ENCODE measurements around the gene GLCCI1.
"Not testable (repeated sequence)": the region's sequence is repeated elsewhere in the genome, so short reads cannot be mapped to it uniquely, and the experiment has no call there.

GLCCI1 gene

DNA sequence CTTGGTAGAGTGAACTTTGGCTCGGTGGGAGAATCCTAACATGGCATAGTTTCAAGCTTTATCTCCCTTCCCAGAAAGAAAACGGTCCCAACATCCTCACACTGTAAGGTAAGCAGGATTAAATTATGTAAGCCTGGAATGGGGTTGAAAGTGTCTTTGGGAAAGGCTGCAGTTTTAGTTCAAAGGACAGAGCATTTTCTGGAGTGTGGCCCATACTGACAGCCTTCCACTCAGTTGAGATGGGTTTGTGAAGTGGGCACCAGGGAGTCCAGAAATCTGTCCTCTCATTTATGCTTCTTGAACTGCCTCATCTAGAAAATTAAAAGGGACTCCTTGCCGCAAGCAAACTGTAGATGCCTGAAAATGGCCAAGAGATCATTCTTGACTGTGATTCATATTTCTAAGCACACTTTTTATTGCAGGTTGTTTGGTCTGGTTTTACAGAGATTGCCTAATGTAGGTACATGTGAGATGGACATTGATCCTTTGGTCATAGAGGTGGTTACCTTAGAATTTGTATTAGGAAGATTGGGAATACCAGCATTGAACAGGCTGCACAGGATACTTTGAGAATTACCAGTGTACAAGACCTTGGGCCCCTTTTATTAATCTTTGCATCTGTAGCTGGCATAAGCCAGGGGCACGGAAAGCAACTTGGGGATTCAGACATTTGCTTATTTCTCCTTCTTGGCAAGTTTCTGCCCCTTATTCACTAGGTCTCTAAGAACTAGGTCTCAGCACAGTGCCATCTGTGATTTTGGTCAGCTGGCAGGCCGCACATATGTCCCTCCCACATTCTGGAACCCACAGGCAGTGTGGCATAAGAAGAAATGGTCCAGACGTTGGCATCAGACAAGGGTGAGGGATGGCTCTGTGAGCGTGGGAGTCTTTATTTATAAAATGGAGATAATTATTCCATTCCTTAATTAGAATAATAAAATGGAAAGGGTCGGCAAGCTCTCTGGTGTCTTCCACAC, 125.9 kb downstream of the GLCCI1 start:
- no peak for DNase-seq (ENCODE audit: low spot score)

DNA sequence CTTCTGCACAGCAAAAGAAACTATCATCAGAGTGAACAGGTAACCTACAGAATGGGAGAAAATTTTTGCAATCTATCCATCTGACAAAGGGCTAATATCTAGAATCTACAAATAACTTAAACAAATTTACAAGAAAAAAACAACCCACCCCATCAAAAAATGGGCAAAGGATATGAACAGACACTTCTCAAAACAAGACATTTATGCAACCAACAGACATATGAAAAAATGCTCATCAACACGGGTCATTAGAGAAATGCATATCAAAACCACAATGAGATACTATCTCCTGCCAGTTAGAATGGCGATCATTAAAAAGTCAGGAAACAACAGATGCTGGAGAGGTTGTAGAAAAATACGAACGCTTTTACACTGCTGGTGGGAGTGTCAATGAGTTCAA, 132.7 kb downstream of the GLCCI1 start:
- not testable (repeated sequence) for DNase-seq (ENCODE audit: low spot score)

DNA sequence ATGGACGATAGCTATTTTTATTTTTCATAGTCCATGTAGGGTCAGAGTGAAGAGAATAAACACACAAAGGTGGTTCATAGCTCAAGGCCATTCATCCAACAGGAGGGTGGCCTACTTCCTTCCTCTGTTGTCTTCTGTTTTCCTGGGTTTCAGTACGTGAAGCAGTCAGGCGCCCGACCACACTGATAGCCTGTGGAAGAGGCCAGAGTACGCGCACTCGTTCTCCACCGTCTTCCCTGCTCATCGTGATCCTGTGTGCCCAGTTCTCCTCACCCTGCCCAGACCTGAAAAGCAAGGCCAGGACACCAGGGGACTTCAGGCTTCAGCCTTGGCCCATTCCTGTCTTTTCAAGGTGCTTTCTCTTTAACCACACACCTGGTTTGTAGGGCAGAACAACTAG, 134.7 kb downstream of the GLCCI1 start:
- DNase-seq (ENCODE audit: low spot score): no peak

DNA sequence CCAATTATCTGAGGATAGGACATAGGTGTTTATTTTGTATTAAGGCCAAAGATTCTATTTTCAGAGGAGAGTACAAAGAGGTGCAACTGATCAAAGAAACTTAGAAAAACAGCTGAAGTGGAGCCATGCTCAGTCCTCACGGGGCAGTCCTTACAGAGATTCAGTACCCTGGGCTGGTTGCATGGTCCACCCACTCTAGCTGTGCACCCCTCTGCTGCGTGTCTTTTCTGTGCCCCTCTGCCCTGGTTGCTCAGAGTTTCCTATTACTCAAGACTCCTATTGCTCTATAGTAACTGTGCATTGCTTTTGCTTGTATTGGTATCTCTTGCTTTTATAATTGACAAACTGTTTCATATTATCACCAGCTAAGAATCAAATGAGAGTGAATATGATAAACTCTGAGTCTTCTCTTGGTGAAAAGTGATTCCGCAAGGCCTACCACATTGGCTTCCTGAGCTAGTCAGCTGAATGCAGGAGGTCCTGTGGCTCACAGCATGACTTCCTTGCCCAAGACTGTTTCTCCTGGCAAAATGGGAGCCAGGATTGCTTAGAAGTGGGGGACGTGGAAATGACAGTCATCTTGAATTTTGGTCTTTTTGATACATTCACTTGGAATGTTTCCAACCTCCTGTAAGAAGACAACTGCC, 137.0 kb downstream of the GLCCI1 start:
- DNase-seq (ENCODE audit: low spot score): no peak

DNA sequence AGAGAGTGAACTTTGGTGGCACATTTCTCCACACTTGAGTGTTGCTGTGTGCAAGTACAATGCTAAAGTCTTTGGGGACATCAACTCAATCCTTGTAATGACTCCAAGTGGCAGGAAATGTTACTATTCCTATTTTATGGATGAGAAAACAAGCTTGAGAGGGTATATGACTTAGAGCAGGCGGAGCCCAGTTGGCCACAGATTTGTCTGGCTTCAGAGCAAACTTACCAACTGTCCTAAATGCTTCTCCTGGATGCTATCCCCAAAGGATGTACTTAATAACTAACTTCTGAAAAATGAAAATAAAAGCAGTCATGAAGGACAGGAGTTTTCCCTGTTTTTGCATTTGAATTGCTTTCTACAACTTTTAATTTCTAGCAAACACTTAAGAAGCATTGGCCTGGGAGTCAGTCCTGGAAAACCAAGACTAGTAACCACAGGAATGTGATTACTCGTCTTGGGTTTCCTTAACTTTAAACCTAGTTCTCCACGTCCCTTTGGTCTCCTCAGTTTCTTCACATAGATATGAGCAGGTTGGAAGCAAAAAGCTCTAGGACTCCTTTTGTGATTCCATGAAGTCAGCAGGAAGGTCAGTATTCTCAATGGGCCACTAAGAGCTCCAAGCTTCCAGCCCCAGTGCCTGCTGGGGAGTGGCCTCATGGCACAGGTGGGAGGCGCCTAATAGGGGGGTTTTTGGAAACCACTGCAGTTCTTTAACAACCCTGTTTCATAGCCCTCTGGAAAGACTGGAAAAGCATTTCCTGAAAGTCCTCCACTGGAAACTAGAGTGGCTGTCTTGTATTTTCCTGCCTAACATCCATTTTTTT, 140.8 kb downstream of the GLCCI1 start:
- no peak for DNase-seq (ENCODE audit: low spot score)

DNA sequence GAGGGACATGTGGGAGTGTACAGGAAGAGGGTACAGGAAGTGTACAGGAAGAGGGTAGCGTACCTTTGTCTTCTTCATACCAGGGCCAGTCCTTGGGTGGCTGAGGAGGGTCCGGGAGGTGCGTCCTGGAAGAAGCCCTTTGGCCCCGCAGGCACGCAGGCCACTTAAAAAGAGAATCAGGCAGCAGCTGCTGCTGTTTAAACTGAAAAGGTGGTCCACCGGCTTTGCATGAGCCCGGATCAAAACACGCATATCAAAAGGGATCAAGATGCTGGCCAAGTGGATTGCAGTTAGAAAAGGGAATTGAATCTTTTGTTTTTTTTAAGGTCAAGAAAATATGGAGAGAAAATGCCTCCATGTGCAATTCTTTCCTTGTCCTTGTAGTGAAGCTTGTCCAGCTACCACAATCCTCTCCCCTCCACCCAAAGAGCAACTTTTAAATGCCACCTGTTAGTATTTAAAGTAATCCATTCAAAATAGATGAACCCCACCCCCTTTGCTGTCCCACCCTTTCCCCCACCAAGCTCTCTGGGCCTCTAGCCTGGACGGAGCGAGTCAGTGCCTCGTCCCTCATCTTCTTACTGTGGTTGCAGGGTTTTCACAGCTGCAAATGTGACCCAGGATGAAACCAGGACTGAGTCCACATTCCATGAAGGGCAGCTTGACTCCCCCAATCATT, 142.8 kb downstream of the GLCCI1 start:
- no peak for DNase-seq (ENCODE audit: low spot score)

DNA sequence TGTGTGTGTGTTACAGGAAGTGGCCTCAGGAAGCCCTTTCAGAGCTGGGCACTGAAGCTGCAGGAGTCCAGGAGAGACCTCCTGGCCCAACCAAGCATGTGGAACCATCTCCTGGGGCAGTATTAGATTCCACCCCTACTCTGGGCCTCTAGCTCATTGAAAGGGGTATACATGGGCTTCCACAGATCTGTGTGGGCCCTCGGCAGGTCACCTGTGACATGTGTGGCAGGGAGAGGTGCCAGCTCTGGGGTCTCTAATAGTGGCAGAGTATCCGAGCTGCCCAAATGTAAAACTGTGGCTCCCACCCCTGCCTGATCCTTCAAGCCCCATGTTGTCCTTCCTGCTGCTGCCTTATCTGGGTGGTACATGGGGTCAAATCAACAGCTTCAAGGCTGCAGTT, 144.1 kb downstream of the GLCCI1 start:
- DNase-seq (ENCODE audit: low spot score): no peak

DNA sequence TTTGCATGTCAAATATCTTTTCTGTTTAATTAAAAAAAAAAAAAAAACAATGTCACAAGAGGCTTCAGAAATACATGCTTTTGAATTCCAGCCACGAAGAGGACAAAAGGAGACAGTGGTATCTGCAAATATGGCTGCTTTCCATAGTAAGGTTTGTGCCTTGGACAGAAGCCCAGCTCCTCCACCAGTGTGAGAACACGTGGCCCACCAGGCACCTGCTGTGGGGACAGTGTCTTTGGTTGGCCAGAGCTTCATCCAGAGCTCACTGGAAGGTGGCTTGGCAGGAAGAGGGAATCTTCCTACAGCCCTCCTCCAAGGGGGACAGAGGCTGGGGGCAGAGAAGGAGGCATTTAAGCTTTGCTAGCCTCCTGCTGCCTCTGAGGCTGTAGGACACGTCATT, 144.6 kb downstream of the GLCCI1 start:
- DNase-seq (ENCODE audit: low spot score): no peak

DNA sequence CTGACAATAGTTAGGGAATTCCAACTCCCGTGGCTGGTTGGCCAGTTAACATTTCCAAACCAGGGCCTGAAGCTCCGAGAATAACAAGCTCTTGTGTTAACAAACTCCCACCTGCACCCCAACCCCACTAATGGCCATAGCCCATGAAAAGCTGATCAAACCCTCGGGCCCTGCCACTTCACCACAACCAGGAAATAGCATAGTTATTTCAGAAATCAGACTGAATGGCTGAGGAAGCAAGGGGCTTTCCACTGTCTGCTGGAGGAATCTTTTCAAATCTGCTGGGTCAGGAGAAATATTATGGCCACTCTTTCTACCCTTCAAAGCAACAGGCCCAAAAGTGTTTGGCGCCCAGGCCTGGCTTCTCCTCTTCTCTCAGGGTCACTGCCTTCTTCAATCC, 145.6 kb downstream of the GLCCI1 start:
- DNase-seq (ENCODE audit: low spot score): no peak

DNA sequence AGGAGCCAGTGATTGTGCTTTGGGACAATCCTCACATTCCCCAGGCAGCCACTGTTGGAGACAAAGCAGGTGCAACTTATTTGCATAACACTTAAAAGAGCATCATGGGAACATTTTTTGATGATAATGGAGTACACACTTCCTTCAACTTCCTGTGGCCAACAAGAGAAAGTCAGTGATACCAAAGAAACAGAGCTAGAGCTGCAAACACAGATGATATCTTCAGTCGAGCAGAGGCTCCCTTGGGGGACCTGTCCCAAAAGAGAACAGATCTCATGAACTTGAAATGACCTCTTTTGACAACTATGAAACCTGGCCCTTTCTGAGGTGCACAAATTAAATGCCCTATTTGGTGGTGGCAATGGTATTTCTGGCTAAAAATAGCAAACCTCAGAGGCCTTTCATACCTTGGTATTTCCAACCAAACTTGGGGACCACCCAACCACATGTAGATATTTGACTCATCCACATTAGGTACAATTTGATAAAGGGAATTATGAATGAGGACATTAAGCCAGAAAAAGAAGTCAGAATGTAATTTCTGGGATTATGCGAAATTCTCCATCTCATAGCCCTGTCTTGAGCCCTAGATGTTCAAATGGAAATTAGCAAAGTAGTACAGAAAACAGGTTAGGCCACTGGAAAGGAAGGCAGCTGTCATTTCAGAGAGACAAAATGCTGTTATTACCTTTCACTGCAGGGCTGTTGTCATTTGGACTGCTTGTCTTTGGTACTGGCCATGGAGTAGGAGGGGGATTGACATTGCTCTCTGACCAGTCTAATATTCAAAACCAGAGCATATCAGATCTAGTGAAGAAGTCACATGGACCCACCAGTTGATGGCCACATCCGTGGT, 147.2 kb downstream of the GLCCI1 start:
- no peak for DNase-seq (ENCODE audit: low spot score)

DNA sequence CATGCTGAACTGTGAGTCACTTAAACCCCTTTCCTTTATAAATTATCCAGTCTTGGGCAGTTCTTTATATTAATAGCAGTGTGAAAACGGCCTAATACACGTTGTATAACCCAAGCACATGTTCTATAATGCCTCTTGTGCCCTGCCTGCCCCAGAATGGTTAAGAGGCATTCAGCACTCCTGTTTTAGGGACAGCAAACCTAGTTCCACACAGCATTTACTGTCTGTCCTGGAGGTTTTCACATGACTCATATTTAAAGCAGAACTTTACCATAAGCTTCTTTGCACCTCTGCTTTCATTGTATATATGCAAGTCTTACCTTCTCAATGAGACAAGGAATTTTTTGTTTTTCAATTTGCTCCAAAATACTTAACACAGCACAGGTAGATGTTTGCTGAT, 148.6 kb downstream of the GLCCI1 start:
- DNase-seq (ENCODE audit: low spot score): no peak

DNA sequence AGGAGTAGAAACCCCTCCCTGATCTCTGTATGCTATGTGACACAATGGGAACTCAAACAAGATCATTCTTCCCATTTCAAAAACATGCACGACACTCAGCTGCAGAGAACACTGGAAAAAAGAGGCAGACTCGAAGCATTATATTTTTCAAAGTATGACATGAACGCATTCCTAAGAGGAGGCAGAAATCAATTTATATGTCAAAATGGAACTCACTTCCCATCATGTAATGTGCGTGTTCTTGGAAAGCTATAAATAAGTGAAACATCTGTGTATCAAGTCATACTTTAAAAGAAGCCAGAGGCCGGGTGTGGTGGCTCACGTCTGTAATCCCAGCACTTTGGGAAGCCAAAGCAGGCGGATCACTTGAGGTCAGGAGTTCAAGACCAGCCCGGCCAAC, 150.7 kb downstream of the GLCCI1 start:
- no peak for DNase-seq (ENCODE audit: low spot score)

DNA sequence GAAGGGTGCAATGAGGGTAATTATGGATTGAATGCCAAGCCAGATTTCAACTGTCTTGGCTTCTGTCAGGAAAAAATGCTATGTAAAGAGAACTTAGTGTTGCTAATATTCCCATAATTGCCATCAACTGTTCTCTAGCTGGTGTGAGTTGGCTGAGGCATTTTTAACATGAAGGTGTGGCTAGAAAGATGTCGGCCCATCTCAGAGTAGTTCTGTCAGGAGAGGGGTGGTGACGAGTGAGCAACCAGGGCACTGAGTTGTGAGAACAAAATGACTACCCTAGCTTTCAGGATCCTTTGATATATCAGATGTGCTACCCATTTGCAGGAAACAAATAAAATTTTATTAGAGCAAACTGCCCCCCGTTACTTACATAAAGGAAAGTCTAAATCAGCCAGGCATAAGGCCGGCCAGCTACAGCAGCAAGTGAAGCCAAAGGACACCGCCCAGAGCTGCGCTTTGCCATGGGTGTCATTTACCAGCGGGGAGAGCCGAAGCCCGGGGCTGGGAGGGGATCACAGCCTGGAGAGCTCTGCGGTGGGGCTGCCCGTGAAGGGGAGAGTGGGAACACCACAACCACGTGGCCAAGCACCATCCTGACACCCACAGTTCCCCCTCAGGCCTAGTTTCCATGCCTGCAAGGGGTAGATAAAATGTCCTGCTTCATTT, 151.9 kb downstream of the GLCCI1 start:
- DNase-seq (ENCODE audit: low spot score): no peak

DNA sequence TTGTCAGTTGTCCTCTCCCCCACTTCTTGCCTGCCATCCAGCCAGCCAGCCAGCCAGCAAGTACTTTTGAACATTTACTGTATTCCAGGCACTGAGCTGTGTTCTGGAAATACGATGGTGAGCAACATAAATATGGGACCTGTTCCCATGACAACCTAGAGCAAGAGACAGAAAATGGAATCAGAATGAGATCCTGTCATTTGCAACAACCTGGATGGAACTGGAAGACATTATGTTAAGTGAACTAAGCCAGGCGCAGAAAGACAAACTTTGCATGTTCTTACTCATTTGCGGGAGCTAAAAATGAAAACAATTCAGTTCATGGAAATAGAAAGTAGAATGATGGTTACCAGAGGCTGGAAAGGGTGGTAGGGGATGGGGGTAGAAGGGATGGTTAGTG, 152.6 kb downstream of the GLCCI1 start:
- no peak for DNase-seq (ENCODE audit: low spot score)

DNA sequence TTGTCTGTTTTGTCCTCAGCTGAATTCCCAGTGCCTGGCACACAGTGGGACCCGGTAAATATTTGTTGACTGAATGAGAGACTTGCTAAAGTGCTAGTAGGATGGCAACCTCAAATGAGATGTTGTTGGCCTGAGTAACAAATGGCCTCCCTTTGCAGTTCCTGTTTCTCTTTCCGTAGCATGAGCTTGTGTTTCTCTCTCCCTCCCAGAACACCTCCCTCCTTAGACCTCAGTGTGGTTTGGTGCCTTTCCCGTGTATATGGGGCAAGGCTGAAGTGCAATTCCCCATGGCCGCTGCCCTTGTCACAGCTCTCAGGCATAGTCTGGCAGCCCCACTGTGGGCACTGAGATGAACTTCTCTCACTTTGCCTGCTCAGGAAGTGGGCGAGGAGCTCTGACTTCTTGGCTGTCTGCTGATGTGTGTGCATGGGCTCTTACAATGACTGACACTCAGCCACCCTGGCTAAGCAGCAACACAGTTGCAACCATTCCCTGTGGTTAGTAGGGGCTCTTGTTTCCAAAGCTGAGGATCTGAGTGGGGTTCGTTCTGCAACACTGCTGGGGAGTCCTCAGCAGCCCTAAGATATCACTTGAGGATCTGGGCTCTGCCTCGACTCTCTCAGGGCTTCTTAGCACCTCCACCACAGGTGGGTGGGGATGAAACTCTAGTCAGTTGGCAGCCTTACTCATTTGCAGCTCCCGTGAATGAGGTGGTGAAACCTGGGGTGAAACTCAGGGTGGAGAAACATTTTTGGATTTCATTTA, 157.3 kb downstream of the GLCCI1 start:
- DNase-seq (ENCODE audit: low spot score): no peak

DNA sequence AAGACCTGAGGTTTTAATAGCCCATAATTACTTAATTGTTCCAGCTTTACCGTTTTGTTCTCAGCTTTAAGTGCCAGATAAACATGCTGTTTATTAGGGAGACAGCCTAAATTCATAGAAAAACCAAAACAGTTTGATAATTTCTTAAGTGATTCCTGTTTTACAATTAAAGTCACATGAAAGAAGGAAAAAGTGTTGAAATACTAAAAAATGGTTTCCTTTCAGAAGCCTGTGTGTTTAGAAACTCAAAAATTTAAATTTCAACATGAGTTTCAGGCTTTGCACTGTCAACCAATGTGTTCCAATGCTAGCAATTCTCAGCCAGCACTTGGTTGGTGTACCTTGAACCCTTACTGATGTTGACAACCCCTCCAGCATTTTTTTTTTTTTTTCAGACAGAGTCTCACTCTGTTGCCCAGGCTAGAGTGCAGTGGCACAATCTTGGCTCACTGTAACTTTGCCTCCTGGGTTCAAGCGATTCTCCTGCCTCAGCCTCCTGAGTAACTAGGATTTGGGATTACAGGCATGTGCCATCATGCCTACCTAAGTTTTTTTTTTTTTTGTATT, 158.1 kb downstream of the GLCCI1 start:
- no peak for DNase-seq (ENCODE audit: low spot score)

DNA sequence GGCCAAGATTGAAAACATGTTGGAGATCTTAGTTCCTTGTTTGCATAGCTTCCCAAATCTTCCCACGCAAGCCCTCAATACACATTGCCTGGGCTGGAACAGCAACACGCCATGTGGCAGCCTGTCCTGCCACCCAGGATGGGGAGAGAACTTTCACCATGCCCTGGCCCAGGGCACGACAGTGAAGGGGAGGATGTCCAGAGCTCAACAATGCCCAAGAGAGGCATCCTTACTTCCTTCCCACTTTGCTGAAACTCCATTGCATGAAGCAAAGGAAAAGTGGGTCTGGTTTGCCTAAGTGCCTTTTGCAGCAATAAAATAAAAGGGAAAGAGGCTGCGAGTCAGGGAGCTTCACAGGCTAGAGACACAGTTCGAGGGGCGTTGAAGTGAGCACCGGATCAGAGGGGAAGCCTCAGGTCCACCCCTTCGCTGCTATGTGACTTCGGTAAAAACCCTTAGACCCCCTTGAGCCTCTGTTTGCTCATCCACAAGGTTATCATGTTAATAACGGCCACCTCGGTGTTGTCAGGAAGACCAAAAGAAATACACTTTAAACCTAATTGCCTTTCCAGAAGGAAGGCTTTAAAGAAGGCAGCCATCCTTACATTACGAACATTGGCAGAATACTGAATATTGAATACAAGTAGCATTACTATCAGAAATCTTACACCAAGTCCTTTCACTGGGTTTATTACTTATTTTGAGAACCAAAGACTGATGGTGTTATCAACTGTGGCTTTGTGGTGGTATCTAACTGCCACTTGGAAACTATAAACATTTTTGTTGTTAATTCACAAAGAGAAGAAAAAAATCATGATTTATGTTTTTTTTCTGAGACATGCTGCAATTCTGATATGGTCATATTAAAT, 160.1 kb downstream of the GLCCI1 start:
- DNase-seq (ENCODE audit: low spot score): no peak

DNA sequence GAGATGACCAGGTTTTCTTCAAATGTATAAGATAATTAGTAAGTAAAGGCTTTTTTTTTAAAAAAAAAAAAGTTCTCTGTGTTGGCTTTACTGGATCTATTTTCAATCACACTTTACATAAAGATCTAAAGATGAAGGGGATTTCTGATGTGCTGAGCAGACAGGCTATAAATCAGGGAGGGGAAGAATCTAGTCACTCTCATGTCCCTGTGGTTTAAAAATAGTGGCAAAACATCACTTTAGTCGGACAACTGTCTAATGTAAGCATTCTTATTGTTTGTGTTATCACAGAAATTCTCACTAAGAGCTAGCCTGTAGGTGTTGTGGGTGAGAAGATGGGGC, 160.7 kb downstream of the GLCCI1 start:
- no peak for DNase-seq (ENCODE audit: low spot score)

DNA sequence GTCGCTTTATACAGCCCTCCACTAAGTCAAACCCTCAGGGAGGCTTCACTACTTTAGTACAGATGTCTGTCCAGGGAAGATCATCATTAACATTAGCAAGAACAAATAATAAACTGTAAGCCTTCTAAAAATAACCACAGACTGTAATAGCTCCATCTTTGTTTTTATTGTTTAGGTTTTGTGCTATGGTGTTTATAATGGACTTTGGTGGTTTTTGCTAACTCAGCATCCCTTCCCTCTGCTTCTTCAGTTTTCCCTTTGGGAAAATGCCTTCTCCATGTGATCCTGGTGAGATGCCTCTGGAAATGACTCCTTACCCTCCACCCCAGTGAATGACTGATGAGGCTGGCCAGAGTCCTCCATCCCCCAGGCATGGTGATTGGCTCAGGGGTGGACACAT, 162.1 kb downstream of the GLCCI1 start:
- no peak for DNase-seq (ENCODE audit: low spot score)

Measured in COLO829 (cell line).